Left renal pelvis (tissue), 4 donors: ENCODE results near the gene SAAL1. TPM values are rescaled to one million over a fixed set of nuclear protein-coding genes. Genes with fewer than 3 reads are reported as not detected.

Experiments
- polyA plus RNA-seq, 4 donors: library from polyadenylated mRNA; unstranded; fragments of 120-200 nt; gene quantifications; one replicate each; pipeline ENCODE4 v1.2.1, GENCODE V29; 2013; ENCODE audit not compliant: insufficient read length in 4 of 4

SAAL1 gene
- polyA plus RNA-seq, 4 donors, result 21.8 to 45.1 (median 28.5) TPM

Other genes starting within 250 kb of the SAAL1 start
- 10 to 100 TPM; 11.0 to 20.1 (median 18.7) TPM for gene SERGEF, start 93.0 kb downstream of the SAAL1 start, polyA plus RNA-seq
- gene TPH1, start 59.8 kb downstream of the SAAL1 start, polyA plus RNA-seq, result 1 to 10 TPM in 1 of 4 donors, under 1 TPM in 3; 0.52 to 1.7 (median 0.56) TPM
- gene MRGPRX3, start 26.5 kb upstream of the SAAL1 start, polyA plus RNA-seq, result not detected
- gene MRGPRX4, start 66.8 kb upstream of the SAAL1 start, polyA plus RNA-seq, result not detected
- under 1 TPM in 1 of 4 donors, not detected in 3; 0.22 TPM for gene SAA4, start 130.7 kb upstream of the SAAL1 start, polyA plus RNA-seq
- under 1 TPM in 1 of 4 donors, not detected in 3; 0.45 TPM for gene SAA2, start 142.6 kb upstream of the SAAL1 start, polyA plus RNA-seq
- under 1 TPM in 1 of 4 donors, not detected in 3; 0.60 TPM for gene SAA1, start 160.2 kb upstream of the SAAL1 start, polyA plus RNA-seq
- 10 to 100 TPM; 17.2 to 24.9 (median 21.3) TPM for gene HPS5, start 216.1 kb upstream of the SAAL1 start, polyA plus RNA-seq
- 10 to 100 TPM; 46.9 to 61.2 (median 53.1) TPM for gene GTF2H1, start 216.5 kb upstream of the SAAL1 start, polyA plus RNA-seq